Measurements from ENCODE around the gene IRF3. TPM values are rescaled to one million over a fixed set of nuclear protein-coding genes. Genes with fewer than 3 reads are reported as not detected.

The IRF3 gene
- total RNA-seq, 1 experiment from 2014 or later = 205 TPM

- Histone ChIP-seq H2BK120ac (ENCODE audit: low read depth, low read length, poor library complexity, severe bottlenecking) (no peak overlapping the region), H2AK5ac (ENCODE audit: insufficient read length, low read length) (no peak overlapping the region), H4K91ac (ENCODE audit: insufficient read length, low read depth, low read length) (no peak overlapping the region), H3K18ac (ENCODE audit: insufficient read length, low read depth, low read length) (no peak overlapping the region), H2AFZ (ENCODE audit: low read length) (no peak overlapping the region), H3K9ac (ENCODE audit: extremely low read depth, insufficient read length, low read length) (no peak overlapping the region), H3K79me1 (ENCODE audit: insufficient read depth, low read depth, low read length, poor library complexity, severe bottlenecking) (no peaks in the 10 kb centered on the region), H3K14ac (ENCODE audit: insufficient read depth, low read length) (no peak overlapping the region), H3K23ac (ENCODE audit: insufficient read length, low read depth, low read length) (no peak overlapping the region), H3K27ac (ENCODE audit: insufficient read length, low read depth, low read length) (no peak overlapping the region), H3T11ph (ENCODE audit: low read length) (no peak overlapping the region), H3K23me2 (ENCODE audit: insufficient read length, low read depth, low read length, poor library complexity, severe bottlenecking) (no peaks in the 10 kb centered on the region), H3K4me1 (ENCODE audit: insufficient read depth, low read length) (no peaks in the 10 kb centered on the region), H4K8ac (replicated peaks; ENCODE audit: insufficient read length, low read depth, low read length) (no peak overlapping the region), H4K20me1 (ENCODE audit: control insufficient read depth, insufficient read depth, insufficient read length) (peaks cover 2% of the 10 kb centered on the region), H3K79me2 (ENCODE audit: insufficient read depth, low read length) (no peaks in the 10 kb centered on the region), H3K27me3 (ENCODE audit: insufficient read depth, low read length) (no peaks in the 10 kb centered on the region), H2BK5ac (ENCODE audit: insufficient read length, low read length) (no peak overlapping the region), H2BK20ac (ENCODE audit: low read depth, low read length, poor library complexity, severe bottlenecking) (no peak overlapping the region), H3K4ac (ENCODE audit: low read depth, low read length) (no peak overlapping the region), H3K4me2 (ENCODE audit: insufficient read depth, insufficient read length, low read length) (no peak overlapping the region), H3K56ac (ENCODE audit: insufficient read length, low read depth, low read length) (no peak overlapping the region), H2BK12ac (ENCODE audit: insufficient read length, low read depth, low read length) (no peak overlapping the region), H2BK15ac (ENCODE audit: low read depth, low read length) (no peak overlapping the region), H4K5ac (ENCODE audit: insufficient read length, low read depth, low read length) (no peak overlapping the region), H3K9me3 (ENCODE audit: control insufficient read depth, low read depth, low read length) (no peaks in the 10 kb centered on the region)
- Mint-ChIP-seq H3K9me3 (no peaks in the 10 kb centered on the region), H3K27ac (peak overlapping the region in 2 of 3 experiments; percentile 59; a peak in 2 of 7 replicates), H3K27me3 (ENCODE audit: low read depth) (no peaks in the 10 kb centered on the region), H3K4me3 (no peak overlapping the region), H3K36me3 (ENCODE audit: insufficient read depth in 1 of 3, low read depth in 3 of 3) (peaks cover 10 to 34% (median 32%) of the 10 kb centered on the region in 3 experiments), H3K4me1 (peaks cover 5 to 7% of the 10 kb centered on the region in 2 experiments)
- WGBS (ENCODE audit: extremely low coverage, insufficient read length, low lambda C conversion rate) = no CpG with 5 or more reads among the region's 9 CpGs
- no peak for TF ChIP-seq CTCF (conservative IDR thresholded peaks at IDR 0.05)
- no peak for DNase-seq
Measured at GRCh38 chr19:49629659-49630058, 36.0 kb downstream of the IRF3 start.
